SK-N-SH (cell line): ENCODE data around the gene USP8. TPM values are rescaled to one million over a fixed set of nuclear protein-coding genes. Genes with fewer than 3 reads are reported as not detected.

Experiments used
- CTCF ChIA-PET: fragments of 300-600, 350-600 bp; formaldehyde crosslinking; extraction: SDS; loops from one replicate; lab custom pipeline; 2021; lab: Yijun Ruan, JAX
- POLR2A ChIA-PET: fragments of 350-600 bp; sonication (Branson Sonifier 250); formaldehyde crosslinking; extraction: SDS; loops from one replicate; lab custom pipeline; 2020; ENCODE audit warnings: antibody characterized with exemption, inconsistent platforms; lab: Yijun Ruan, JAX
- DNase-seq: peaks from one replicate; pipeline ENCODE4 v3.0.0; 2012
- H2AFZ ChIP-seq: fragments of 200-600 bp; sonication (generic); 2 replicates; pipeline ENCODE4 v1.8.1; 2016; ENCODE audit warnings: antibody characterized with exemption, mild to moderate bottlenecking, low read depth
- H3F3A ChIP-seq: fragments of 200-600 bp; sonication (generic); replicated peaks from 2 replicates; pipeline ENCODE3; 2016; ENCODE audit warnings: antibody characterized with exemption, mild to moderate bottlenecking; ENCODE audit not compliant: insufficient read depth
- H3K27ac ChIP-seq, 2 experiments: fragments of 200-500 bp in 1 of 2; fragments of 200-600 bp in 1 of 2; sonication (Bioruptor generic) in 1 of 2; sonication (generic), shearing (Covaris generic) in 1 of 2; 2 replicates each; pipeline versions ENCODE4 v1.5.1 to v1.6.1; 2014 to 2016; ENCODE audit warnings: low read depth in 2 of 2, inconsistent platforms in 1 of 2, low read length in 1 of 2, mild to moderate bottlenecking in 1 of 2, mixed read lengths in 1 of 2
- H3K27me3 ChIP-seq: fragments of 200-600 bp; sonication (generic), shearing (Covaris generic); 2 replicates; pipeline ENCODE4 v1.6.1; 2016; ENCODE audit warnings: mixed run types; ENCODE audit not compliant: insufficient read depth
- H3K36me3 ChIP-seq, 2 experiments: fragments of 200-500 bp in 1 of 2; fragments of 200-600 bp in 1 of 2; sonication (Bioruptor generic) in 1 of 2; sonication (generic) in 1 of 2; replicated peaks in 1 of 2; 2 replicates each; pipeline versions ENCODE3 to v1.5.1; 2014 to 2016; ENCODE audit warnings: low read length in 1 of 2, mild to moderate bottlenecking in 1 of 2; ENCODE audit not compliant: insufficient read depth in 2 of 2, control insufficient read depth in 1 of 2
- H3K4me1 ChIP-seq, 2 experiments: fragments of 200-500 bp in 1 of 2; fragments of 200-600 bp in 1 of 2; sonication (Bioruptor generic) in 1 of 2; sonication (generic), shearing (Covaris generic) in 1 of 2; 2 replicates each; pipeline versions ENCODE4 v1.5.1 to v1.6.1; 2014 to 2016; ENCODE audit warnings: low read depth in 1 of 2, low read length in 1 of 2, mixed run types in 1 of 2; ENCODE audit not compliant: insufficient read depth in 2 of 2, control insufficient read depth in 1 of 2
- H3K4me2 ChIP-seq: fragments of 200-600 bp; sonication (generic), shearing (Covaris generic); 2 replicates; pipeline ENCODE4 v1.6.1; 2017; ENCODE audit warnings: mixed run types
- H3K4me3 ChIP-seq, 2 experiments: fragments of 200-500 bp in 1 of 2; fragments of 200-600 bp in 1 of 2; sonication (Bioruptor generic) in 1 of 2; sonication (generic), shearing (Covaris generic) in 1 of 2; 2 replicates each; pipeline versions ENCODE4 v1.5.1 to v1.8.1; 2014 to 2016; ENCODE audit warnings: low read depth in 2 of 2, inconsistent platforms in 1 of 2, low read length in 1 of 2, mild to moderate bottlenecking in 1 of 2, mixed read lengths in 1 of 2, moderate library complexity in 1 of 2
- H3K79me2 ChIP-seq: fragments of 200-600 bp; sonication (generic); 2 replicates; pipeline ENCODE4 v1.8.1; 2017; ENCODE audit warnings: mild to moderate bottlenecking; ENCODE audit not compliant: insufficient read depth
- H3K9ac ChIP-seq: fragments of 200-600 bp; sonication (generic); 2 replicates; pipeline ENCODE4 v1.6.1; 2017; ENCODE audit warnings: mixed run types
- H3K9me2 ChIP-seq: fragments of 200-600 bp; sonication (generic); 2 replicates; pipeline ENCODE4 v1.6.1; 2017; ENCODE audit warnings: mixed run types
- H3K9me3 ChIP-seq: fragments of 200-600 bp; sonication (generic); 2 replicates; pipeline ENCODE4 v1.6.1; 2017; ENCODE audit warnings: mixed run types, mild to moderate bottlenecking, moderate library complexity
- H4K20me1 ChIP-seq: fragments of 200-600 bp; sonication (generic); 2 replicates; pipeline ENCODE4 v1.6.1; 2017; ENCODE audit warnings: mild to moderate bottlenecking, mixed run types; ENCODE audit not compliant: insufficient read depth
- CHD2 ChIP-seq: fragments of 150-350 bp; IDR thresholded peaks from 2 replicates; pipeline ENCODE4 v1.6.1; 2018; ENCODE audit warnings: low read length; ENCODE audit not compliant: partially characterized antibody
- ELF1 ChIP-seq: IDR thresholded peaks from 2 replicates; pipeline ENCODE4 v1.4.0; 2012
- EZH2phosphoT487 ChIP-seq: fragments of 200-600 bp; sonication (generic); IDR thresholded peaks from 2 replicates; pipeline ENCODE4 v1.6.1; 2017; ENCODE audit warnings: low read depth, mixed run types, mild to moderate bottlenecking, antibody characterized with exemption, moderate library complexity, borderline replicate concordance
- FOSL2 ChIP-seq: IDR thresholded peaks from 2 replicates; pipeline ENCODE4 v1.4.0; 2012; ENCODE audit warnings: low read depth, mild to moderate bottlenecking, moderate library complexity, borderline replicate concordance
- FOXJ3 ChIP-seq: sonication (generic); formaldehyde crosslinking; IDR thresholded peaks from 2 replicates; pipeline ENCODE4 v1.5.1; 2020; ENCODE audit warnings: mild to moderate bottlenecking, missing genetic modification reagents
- GABPA ChIP-seq: IDR thresholded peaks from 2 replicates; pipeline ENCODE4 v1.4.0; 2012; ENCODE audit warnings: low read depth, mild to moderate bottlenecking
- GATA2 ChIP-seq: sonication (generic); formaldehyde crosslinking; IDR thresholded peaks from 2 replicates; pipeline ENCODE4 v1.5.0; 2020; ENCODE audit warnings: mild to moderate bottlenecking, missing genetic modification reagents
- JUND ChIP-seq: IDR thresholded peaks from 2 replicates; pipeline ENCODE4 v1.4.0; 2012
- MAX ChIP-seq: IDR thresholded peaks from 2 replicates; pipeline ENCODE4 v1.4.0; 2012; ENCODE audit warnings: low read depth
- MEF2A ChIP-seq: IDR thresholded peaks from 2 replicates; pipeline ENCODE4 v1.4.0; 2012; ENCODE audit warnings: low read depth, borderline replicate concordance
- MXI1 ChIP-seq: IDR thresholded peaks from 2 replicates; pipeline ENCODE4 v1.6.1; 2012; ENCODE audit warnings: mild to moderate bottlenecking, low read depth, low read length, improper control_type of control experiment
- NFIC ChIP-seq: IDR thresholded peaks from 2 replicates; pipeline ENCODE4 v1.4.0; 2012; ENCODE audit warnings: borderline replicate concordance
- NRF1 ChIP-seq: IDR thresholded peaks from 2 replicates; pipeline ENCODE4 v1.6.1; 2012; ENCODE audit warnings: low read depth, mild to moderate bottlenecking, low read length
- RCOR1 ChIP-seq: fragments of 150-350 bp; IDR thresholded peaks from 2 replicates; pipeline ENCODE4 v1.6.1; 2017; ENCODE audit warnings: antibody characterized with exemption, low read length
- REST ChIP-seq: IDR thresholded peaks from 2 replicates; pipeline ENCODE4 v1.6.1; 2012; ENCODE audit warnings: mild to moderate bottlenecking, low read depth, low read length, moderate library complexity
- RXRA ChIP-seq: IDR thresholded peaks from 2 replicates; pipeline ENCODE4 v1.4.0; 2012; ENCODE audit warnings: low read depth, mild to moderate bottlenecking, borderline replicate concordance
- SIN3A ChIP-seq: IDR thresholded peaks from 2 replicates; pipeline ENCODE4 v1.6.1; 2012; ENCODE audit warnings: low read depth, mild to moderate bottlenecking, low read length, moderate library complexity, borderline replicate concordance
- TAF1 ChIP-seq: IDR thresholded peaks from 2 replicates; pipeline ENCODE4 v1.6.1; 2012; ENCODE audit warnings: low read depth, mild to moderate bottlenecking, low read length, moderate library complexity, borderline replicate concordance
- TEAD4 ChIP-seq: IDR thresholded peaks from 2 replicates; pipeline ENCODE4 v1.4.0; 2012; ENCODE audit warnings: mild to moderate bottlenecking, borderline replicate concordance; ENCODE audit not compliant: insufficient read depth
- USF2 ChIP-seq: fragments of 150-350 bp; IDR thresholded peaks from 2 replicates; pipeline ENCODE4 v1.6.1; 2017; ENCODE audit warnings: antibody characterized with exemption, low read length, low read depth, borderline replicate concordance
- WGBS: methylation state at CpG from one replicate; pipeline ENCODE4 v1.1.6; 2017; ENCODE audit warnings: low lambda C conversion rate; 5-methylcytosine and 5-hydroxymethylcytosine counted together
- polyA plus RNA-seq, 3 experiments: library from polyadenylated mRNA; depleted of rRNA; stranded (reverse); fragments of >200 nt; gene quantifications; 2 replicates each; pipeline ENCODE4 v1.2.3, GENCODE V29; 2012
- TF ChIP-seq, protein P1 (sequence below): fragments of 150-350 bp; IDR thresholded peaks from 2 replicates; pipeline ENCODE4 v1.6.1; 2016; ENCODE audit warnings: mild to moderate bottlenecking, low read depth, low read length
- TF ChIP-seq, protein P2 (sequence below): IDR thresholded peaks from 2 replicates; pipeline ENCODE4; 2012

The USP8 gene
- polyA plus RNA-seq, 1 of the 3 experiments (the other 2 are of a cell fraction) = 23.4 TPM

DNA sequence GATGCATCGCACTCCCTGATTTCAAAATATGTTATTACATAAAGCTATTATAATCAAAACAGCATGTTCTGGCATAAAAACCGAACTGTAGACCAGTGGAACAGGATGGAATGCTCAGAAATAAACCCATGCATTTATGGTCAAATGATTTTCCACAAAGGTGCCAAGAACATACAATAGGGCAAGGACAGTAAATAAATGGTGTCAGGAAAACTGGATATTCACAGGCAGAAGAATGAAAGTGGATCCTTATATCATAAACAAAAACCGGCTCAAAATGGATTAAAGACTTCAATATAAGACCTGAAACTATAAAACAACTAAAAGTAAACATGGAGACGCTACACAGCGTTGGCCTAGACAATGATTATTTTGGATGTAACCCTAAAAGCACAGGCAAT lies 99.6 kb downstream of the USP8 start:
- no peak for DNase-seq
- no peaks in the 10 kb centered on the region for H3K27me3 ChIP-seq
- no peaks in the 10 kb centered on the region for H3K4me1 ChIP-seq
- no peaks in the 10 kb centered on the region for H3K9me2 ChIP-seq
- H3K79me2 ChIP-seq = no peaks in the 10 kb centered on the region
- no peak overlapping the region for H3K27ac ChIP-seq
- H3K9me3 ChIP-seq = no peaks in the 10 kb centered on the region
- H3K4me3 ChIP-seq = no peak overlapping the region
- H3K36me3 ChIP-seq = no peaks in the 10 kb centered on the region
- no peaks in the 10 kb centered on the region for H4K20me1 ChIP-seq
- H3F3A ChIP-seq = no peaks in the 10 kb centered on the region
- H3K9ac ChIP-seq = no peak overlapping the region
- no peak overlapping the region for H2AFZ ChIP-seq
- WGBS = 64% methylated on average over 5 of the region's 5 CpGs
- no peak for TF ChIP-seq GABPA
- no peak for TF ChIP-seq NFIC
- TF ChIP-seq JUND = no peak
- TF ChIP-seq RXRA = no peak
- ChIA-PET CTCF (interaction anchor here (1.0 kb wide), 1 partner anchor 17 kb away, joined by 3 read pairs; no protein-coding TSS in a partner anchor), POLR2A (no interaction called here)
- no peak overlapping the region for H3K4me2 ChIP-seq

- Histone ChIP-seq H3K9me2 (no peaks in the 10 kb centered on the region), H3K9me3 (no peaks in the 10 kb centered on the region), H3K4me2 (no peak overlapping the region), H3K36me3 (no peaks in the 10 kb centered on the region), H3F3A (no peaks in the 10 kb centered on the region), H3K27me3 (no peaks in the 10 kb centered on the region), H3K4me3 (no peak overlapping the region), H3K4me1 (no peaks in the 10 kb centered on the region), H2AFZ (no peak overlapping the region), H3K9ac (no peak overlapping the region), H4K20me1 (no peaks in the 10 kb centered on the region), H3K27ac (no peak overlapping the region), H3K79me2 (no peaks in the 10 kb centered on the region)
- ChIA-PET POLR2A (interaction anchor here (0.7 kb wide), 1 partner anchor 159 kb away, joined by 7 read pairs; no protein-coding TSS in a partner anchor), CTCF (interaction anchor here (0.7 to 0.9 kb wide), 2 partner anchors 91 to 581 kb away, joined by 3 to 4 read pairs; no protein-coding TSS in a partner anchor)
- 82% methylated on average over 4 of the region's 4 CpGs for WGBS
- TF ChIP-seq FOXJ3 (no peak), CHD2 (no peak), MEF2A (no peak), RCOR1 (no peak), TAF1 (no peak), TEAD4 (no peak), NRF1 (no peak), SIN3A (no peak), EZH2phosphoT487 (no peak), REST (no peak), MXI1 (no peak), ELF1 (no peak), MAX (no peak), FOSL2 (no peak), GATA2 (CRISPR knock-in tag) (no peak), USF2 (no peak)
- TF ChIP-seq, protein P1, sequence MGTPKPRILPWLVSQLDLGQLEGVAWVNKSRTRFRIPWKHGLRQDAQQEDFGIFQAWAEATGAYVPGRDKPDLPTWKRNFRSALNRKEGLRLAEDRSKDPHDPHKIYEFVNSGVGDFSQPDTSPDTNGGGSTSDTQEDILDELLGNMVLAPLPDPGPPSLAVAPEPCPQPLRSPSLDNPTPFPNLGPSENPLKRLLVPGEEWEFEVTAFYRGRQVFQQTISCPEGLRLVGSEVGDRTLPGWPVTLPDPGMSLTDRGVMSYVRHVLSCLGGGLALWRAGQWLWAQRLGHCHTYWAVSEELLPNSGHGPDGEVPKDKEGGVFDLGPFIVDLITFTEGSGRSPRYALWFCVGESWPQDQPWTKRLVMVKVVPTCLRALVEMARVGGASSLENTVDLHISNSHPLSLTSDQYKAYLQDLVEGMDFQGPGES = no peak
- TF ChIP-seq, protein P2, sequence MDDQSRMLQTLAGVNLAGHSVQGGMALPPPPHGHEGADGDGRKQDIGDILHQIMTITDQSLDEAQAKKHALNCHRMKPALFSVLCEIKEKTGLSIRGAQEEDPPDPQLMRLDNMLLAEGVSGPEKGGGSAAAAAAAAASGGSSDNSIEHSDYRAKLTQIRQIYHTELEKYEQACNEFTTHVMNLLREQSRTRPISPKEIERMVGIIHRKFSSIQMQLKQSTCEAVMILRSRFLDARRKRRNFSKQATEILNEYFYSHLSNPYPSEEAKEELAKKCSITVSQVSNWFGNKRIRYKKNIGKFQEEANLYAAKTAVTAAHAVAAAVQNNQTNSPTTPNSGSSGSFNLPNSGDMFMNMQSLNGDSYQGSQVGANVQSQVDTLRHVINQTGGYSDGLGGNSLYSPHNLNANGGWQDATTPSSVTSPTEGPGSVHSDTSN = no peak
- no peak for DNase-seq
Measured at GRCh38 chr15:50531163-50531562, 107.0 kb downstream of the USP8 start.
